Peyer's patch (tissue), 4 donors: Measurements from ENCODE around the gene BTBD1.

ENCODE experiments used
- POLR2A ChIP-seq, 2 donors: fragments of 450-650 bp; IDR thresholded peaks; one replicate each; pipeline ENCODE4 v1.5.1; 2017; ENCODE audit warnings: antibody characterized with exemption in 2 of 2, mild to moderate bottlenecking in 2 of 2, moderate library complexity in 2 of 2
- TF ChIP-seq, protein P1 (sequence below), 6 experiments: fragments of 450-650 bp in 4 of 6; fragments of 200-600 bp in 2 of 6; sonication (generic) in 1 of 6; IDR thresholded peaks; one replicate each; pipeline ENCODE4 v1.5.1; 2017 to 2019; ENCODE audit warnings: antibody characterized with exemption in 6 of 6, mild to moderate bottlenecking in 3 of 6, moderate library complexity in 1 of 6

DNA sequence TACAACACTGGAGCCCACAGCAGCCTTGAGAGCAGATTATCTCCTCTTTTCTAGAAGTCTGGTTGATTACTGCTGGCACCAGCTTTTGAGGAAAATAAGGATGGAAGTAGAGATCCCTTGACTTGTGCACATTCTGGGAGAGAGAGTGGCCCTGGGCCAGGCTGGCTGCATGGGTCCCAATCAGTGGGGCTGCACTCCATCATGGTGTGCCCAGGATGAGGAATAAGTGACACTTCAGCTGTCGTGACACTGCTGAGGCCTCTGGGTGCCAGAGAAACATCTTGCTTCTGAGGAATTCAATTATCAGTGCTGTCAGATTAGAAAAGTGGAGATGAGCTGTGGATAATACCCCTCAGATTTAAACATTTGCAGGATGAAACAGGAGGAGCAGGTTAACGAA is 72.0 kb downstream of the BTBD1 start:
- TF ChIP-seq POLR2A (IDR thresholded peaks at IDR 0.05), result no peak
- TF ChIP-seq, protein P1, sequence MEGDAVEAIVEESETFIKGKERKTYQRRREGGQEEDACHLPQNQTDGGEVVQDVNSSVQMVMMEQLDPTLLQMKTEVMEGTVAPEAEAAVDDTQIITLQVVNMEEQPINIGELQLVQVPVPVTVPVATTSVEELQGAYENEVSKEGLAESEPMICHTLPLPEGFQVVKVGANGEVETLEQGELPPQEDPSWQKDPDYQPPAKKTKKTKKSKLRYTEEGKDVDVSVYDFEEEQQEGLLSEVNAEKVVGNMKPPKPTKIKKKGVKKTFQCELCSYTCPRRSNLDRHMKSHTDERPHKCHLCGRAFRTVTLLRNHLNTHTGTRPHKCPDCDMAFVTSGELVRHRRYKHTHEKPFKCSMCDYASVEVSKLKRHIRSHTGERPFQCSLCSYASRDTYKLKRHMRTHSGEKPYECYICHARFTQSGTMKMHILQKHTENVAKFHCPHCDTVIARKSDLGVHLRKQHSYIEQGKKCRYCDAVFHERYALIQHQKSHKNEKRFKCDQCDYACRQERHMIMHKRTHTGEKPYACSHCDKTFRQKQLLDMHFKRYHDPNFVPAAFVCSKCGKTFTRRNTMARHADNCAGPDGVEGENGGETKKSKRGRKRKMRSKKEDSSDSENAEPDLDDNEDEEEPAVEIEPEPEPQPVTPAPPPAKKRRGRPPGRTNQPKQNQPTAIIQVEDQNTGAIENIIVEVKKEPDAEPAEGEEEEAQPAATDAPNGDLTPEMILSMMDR (IDR thresholded peaks at IDR 0.05), result no peak
